Measurements from ENCODE around the gene LETM1. TPM values are rescaled to one million over a fixed set of nuclear protein-coding genes. Genes with fewer than 3 reads are reported as not detected.

Gene LETM1
- total and polyA plus RNA-seq, 2 of the 8 experiments (the other 6 are each of a cell fraction or from before 2014, with no cell fraction given) = 19.8 to 50.1 TPM

DNA sequence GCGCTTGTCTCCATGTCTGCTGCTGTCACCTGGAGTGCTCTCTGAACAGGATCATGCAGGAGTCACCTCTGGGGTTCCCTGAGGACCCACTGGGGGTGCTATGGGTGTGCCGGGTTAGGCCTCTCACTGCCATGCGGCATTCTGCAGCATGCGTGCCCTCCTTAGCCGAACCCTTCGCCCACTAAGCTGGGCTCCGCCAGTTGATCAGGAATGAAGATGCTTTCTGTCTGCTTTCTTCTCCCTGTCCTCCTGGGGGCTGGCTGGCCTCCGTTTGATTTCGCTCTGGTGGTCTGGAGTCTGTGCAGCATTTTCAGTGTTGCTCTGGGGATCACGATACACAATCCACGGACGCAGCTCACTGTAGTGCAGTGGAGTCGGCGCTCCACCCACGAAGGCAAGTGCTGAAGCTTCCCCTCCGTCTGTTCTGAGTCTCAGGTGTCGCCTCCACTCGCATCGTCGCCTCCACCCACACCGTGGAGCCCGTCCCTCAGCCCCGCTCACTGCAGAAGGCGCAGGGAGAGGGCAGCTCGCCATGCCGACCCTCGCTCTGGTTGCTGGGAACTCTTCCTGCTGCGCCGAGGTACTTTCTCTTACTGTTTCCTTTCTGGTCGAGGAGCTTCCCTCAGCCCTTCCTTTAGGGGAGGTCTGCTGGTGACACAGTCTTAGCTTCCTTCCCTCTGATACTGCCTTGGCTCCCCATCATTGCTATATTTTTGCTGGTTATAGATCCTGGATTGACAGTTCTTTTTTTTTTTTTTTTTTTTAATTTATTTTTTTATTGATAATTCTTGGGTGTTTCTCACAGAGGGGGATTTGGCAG lies 29.2 kb downstream of the LETM1 start:
- peaks cover 0 to 15% (median 12%) of the 10 kb centered on the region in 4 experiments; a peak in 5 of 8 replicates for H3K36me3 ChIP-seq (ENCODE audit: control insufficient read depth in 2 of 4, insufficient read depth in 4 of 4, low read length in 3 of 4)
- H3K9me3 ChIP-seq (ENCODE audit: insufficient read depth in 2 of 2, low read depth in 1 of 2, low read length in 1 of 2) = no peaks in the 10 kb centered on the region; a peak in 2 of 4 replicates
- H4K5ac ChIP-seq (ENCODE audit: insufficient read length, low read depth, low read length) = no peak overlapping the region
- H3K79me1 ChIP-seq (ENCODE audit: low read depth, low read length) = no peaks in the 10 kb centered on the region
- H3K27me3 ChIP-seq (replicated peaks in 1 of 4; ENCODE audit: control insufficient read depth in 3 of 4, extremely low read depth in 1 of 4, insufficient read depth in 3 of 4, low read length in 3 of 4) = no peaks in the 10 kb centered on the region
- peak overlapping the region; percentile 30 for H4K91ac ChIP-seq (replicated peaks; ENCODE audit: insufficient read length, low read length)
- H3K4ac ChIP-seq (replicated peaks; ENCODE audit: insufficient read length, low read depth, low read length) = no peak overlapping the region
- WGBS, 2 experiments (ENCODE audit: extremely low coverage in 1 of 2, insufficient coverage in 1 of 2, insufficient read length in 1 of 2, insufficient replicate concordance in 2 of 2, low coverage in 1 of 2, low lambda C conversion rate in 2 of 2, missing lambda C conversion rate in 1 of 2) = 94% methylated on average over 30 of the region's 30 CpGs; no CpG with 5 or more reads in 1 of the 2 experiments
- FAIRE-seq = no peak
- no peak for DNase-seq (ENCODE audit: low read depth in 1 of 2, low spot score in 2 of 2)
- ChIA-PET CTCF (ENCODE audit: partially characterized antibody) (interaction anchor here (0.8 to 1.8 kb wide), 9 partner anchors 11 to 101 kb away, joined by 3 to 7 read pairs (median 3); no protein-coding TSS in a partner anchor), POLR2A (ENCODE audit: partially characterized antibody) (no interaction called here)
- H3K79me2 ChIP-seq (ENCODE audit: control insufficient read depth in 1 of 2, insufficient read depth in 2 of 2, low read length in 2 of 2) = no peaks in the 10 kb centered on the region
- no peak overlapping the region for H2BK5ac ChIP-seq (ENCODE audit: low read depth, low read length)
- no peak overlapping the region for H3K14ac ChIP-seq (ENCODE audit: insufficient read length)
- no peak overlapping the region for H2BK120ac ChIP-seq (replicated peaks; ENCODE audit: low read depth, low read length)
- H3K27ac ChIP-seq (ENCODE audit: low read depth, low read length) = no peak overlapping the region
- no peak overlapping the region for H2BK12ac ChIP-seq (ENCODE audit: low read depth, low read length)
- H3K56ac ChIP-seq (replicated peaks; ENCODE audit: insufficient read length, low read depth, low read length) = no peak overlapping the region
- H3K4me3 ChIP-seq (ENCODE audit: extremely low read depth in 1 of 4, insufficient read depth in 2 of 4, low read depth in 3 of 4, low read length in 4 of 4) = no peak overlapping the region
- H2AFZ ChIP-seq (ENCODE audit: low read length) = no peak overlapping the region
- no peak overlapping the region for H3K23ac ChIP-seq (ENCODE audit: insufficient read length)
- peaks cover 0 to 4% of the 10 kb centered on the region in 2 experiments for H4K20me1 ChIP-seq (replicated peaks in 1 of 2; ENCODE audit: control insufficient read depth in 1 of 2, insufficient read depth in 2 of 2, low read length in 2 of 2)
- H3K4me2 ChIP-seq (ENCODE audit: insufficient read depth in 1 of 2, low read depth in 2 of 2, low read length in 2 of 2) = no peak overlapping the region
- H2BK20ac ChIP-seq (ENCODE audit: low read length) = no peak overlapping the region
- no peak overlapping the region for H2BK15ac ChIP-seq (ENCODE audit: low read length)
- no peak overlapping the region for H3K9ac ChIP-seq (replicated peaks in 1 of 4; ENCODE audit: extremely low read depth in 1 of 4, low read depth in 3 of 4, low read length in 3 of 4)
- no peak overlapping the region for H4K8ac ChIP-seq (ENCODE audit: extremely low read depth, insufficient read depth, low read length)
- H3K23me2 ChIP-seq (ENCODE audit: low read depth, low read length) = no peaks in the 10 kb centered on the region
- TF ChIP-seq POU5F1 (IDR thresholded peaks at IDR 0.05; ENCODE audit: low read depth, low read length) = no peak
- peaks cover 0 to 4% (median 1%) of the 10 kb centered on the region in 4 experiments; a peak in 4 of 7 replicates for H3K4me1 ChIP-seq (replicated peaks in 1 of 4; ENCODE audit: control insufficient read depth in 3 of 4, insufficient read depth in 4 of 4, low read length in 3 of 4)
- H3K18ac ChIP-seq (ENCODE audit: extremely low read depth, low read length) = no peak overlapping the region
- no peak overlapping the region for H2AK5ac ChIP-seq (ENCODE audit: low read depth, low read length)
